GM12878 (cell line): Measurements from ENCODE around the gene NAA11. TPM values are rescaled to one million over a fixed set of nuclear protein-coding genes. Genes with fewer than 3 reads are reported as not detected.

Source experiments
- ATAC-seq: fragments of 200-7000 bp; cut with Tn5 transposase; 3 replicates; pipeline ENCODE4 v1.9.1; 2020; ENCODE audit warnings: mild to moderate bottlenecking, moderate library complexity
- BruUV-seq: library from RNA; stranded (reverse); fragments of 400-500 nt; replicated peaks from 2 replicates; lab custom pipeline; 2021; lab: Mats Ljungman, UMichigan
- CTCF ChIA-PET: fragments of 300-600 bp; sonication (Branson Sonifier 250); formaldehyde crosslinking; extraction: SDS; loops from one replicate; lab custom pipeline; 2021; ENCODE audit warnings: inconsistent platforms; lab: Yijun Ruan, JAX
- POLR2A ChIA-PET: fragments of 350-600 bp; formaldehyde crosslinking; extraction: SDS; loops from one replicate; lab custom pipeline; 2021; ENCODE audit warnings: inconsistent platforms; lab: Charles Lee
- RAD21 ChIA-PET: fragments of 300-600 bp; sonication (Branson Sonifier 250); formaldehyde crosslinking; loops from one replicate; lab custom pipeline; 2023; ENCODE audit warnings: antibody characterized with exemption; ENCODE audit not compliant: unreplicated experiment; lab: Charles Lee
- SMC1A ChIA-PET: fragments of 300-600 bp; sonication (Branson Sonifier 250); formaldehyde crosslinking; loops from one replicate; lab custom pipeline; 2023; ENCODE audit not compliant: unreplicated experiment, uncharacterized antibody; lab: Charles Lee
- DNase-seq: peaks from one replicate; pipeline ENCODE4 v3.0.0-alpha.2; 2011; ENCODE audit warnings: low read depth, low spot score
- FAIRE-seq: peaks from 3 replicates; lab custom pipeline; 2011; peaks lifted over from hg19 to GRCh38; lab: Jason Lieb, UNC
- H2AFZ ChIP-seq: 2 replicates; pipeline ENCODE4 v1.6.0; 2011; ENCODE audit warnings: low read depth, low read length, control low read depth; ENCODE audit not compliant: control insufficient read depth
- H3K27ac ChIP-seq: 2 replicates; pipeline ENCODE4 v1.5.1; 2011; ENCODE audit warnings: control low read depth; ENCODE audit not compliant: control insufficient read depth, insufficient read depth
- H3K27me3 ChIP-seq, 2 experiments: replicated peaks in 1 of 2; 2 replicates each; pipeline versions ENCODE4 v1.6.0 to v1.6.1; 2011; ENCODE audit warnings: low read length in 1 of 2; ENCODE audit not compliant: control insufficient read depth in 2 of 2, insufficient read depth in 2 of 2
- H3K36me3 ChIP-seq, 2 experiments: 2 replicates each; pipeline ENCODE4 v1.5.1; 2011; ENCODE audit warnings: low read length in 1 of 2; ENCODE audit not compliant: control insufficient read depth in 2 of 2, insufficient read depth in 2 of 2
- H3K4me1 ChIP-seq: 2 replicates; pipeline ENCODE4 v1.6.1; 2011; ENCODE audit warnings: mild to moderate bottlenecking, low read length, moderate library complexity, mixed read lengths; ENCODE audit not compliant: control insufficient read depth, insufficient read depth
- H3K4me2 ChIP-seq: 2 replicates; pipeline ENCODE4 v1.6.0; 2011; ENCODE audit warnings: control low read depth; ENCODE audit not compliant: control insufficient read depth, insufficient read depth
- H3K4me3 ChIP-seq: fragments of 200-600 bp; sonication (generic); 2 replicates; pipeline ENCODE4 v1.5.1; 2016
- H3K79me2 ChIP-seq: 2 replicates; pipeline ENCODE4 v1.6.0; 2011; ENCODE audit warnings: low read length; ENCODE audit not compliant: control insufficient read depth, insufficient read depth
- H3K9ac ChIP-seq: 2 replicates; pipeline ENCODE4 v1.8.0; 2011; ENCODE audit warnings: low read length, control low read depth, mixed read lengths; ENCODE audit not compliant: control insufficient read depth, insufficient read depth
- H3K9me3 ChIP-seq: replicated peaks from 3 replicates; pipeline ENCODE4 v1.5.1; 2011; ENCODE audit warnings: mild to moderate bottlenecking, low read length; ENCODE audit not compliant: control insufficient read depth, insufficient read depth
- H4K20me1 ChIP-seq: 2 replicates; pipeline ENCODE4 v1.6.0; 2011; ENCODE audit not compliant: control insufficient read depth, insufficient read depth
- BHLHE40 ChIP-seq, 2 experiments: fragments of 450-650 bp in 1 of 2; IDR thresholded peaks; 2 replicates each; pipeline ENCODE4 v1.6.1; 2011 to 2017; ENCODE audit warnings: low read depth in 2 of 2, borderline replicate concordance in 1 of 2, improper control_type of control experiment in 1 of 2, low read length in 1 of 2, mild to moderate bottlenecking in 1 of 2
- BMI1 ChIP-seq: fragments of 450-650 bp; IDR thresholded peaks from 2 replicates; pipeline ENCODE4 v1.6.1; 2016; ENCODE audit warnings: mild to moderate bottlenecking, moderate library complexity, borderline replicate concordance
- ETV6 ChIP-seq, 2 experiments: fragments of 450-650 bp in 1 of 2; IDR thresholded peaks in 1 of 2; conservative IDR thresholded peaks in 1 of 2; 2 replicates each; pipeline ENCODE4 v1.6.1; 2014; ENCODE audit warnings: antibody characterized with exemption in 1 of 2, borderline replicate concordance in 1 of 2, low read depth in 1 of 2, mild to moderate bottlenecking in 1 of 2, moderate library complexity in 1 of 2
- FOS ChIP-seq: IDR thresholded peaks from 3 replicates; pipeline ENCODE4 v1.6.1; 2011; ENCODE audit warnings: borderline replicate concordance; ENCODE audit not compliant: insufficient read length; ENCODE audit errors: extremely low read depth
- HDAC2 ChIP-seq: fragments of 200-600 bp; sonication (generic); IDR thresholded peaks from 2 replicates; pipeline ENCODE4 v1.6.1; 2017
- NR2F1 ChIP-seq: fragments of 450-650 bp; conservative IDR thresholded peaks from 2 replicates; pipeline ENCODE4 v1.6.1; 2017; ENCODE audit warnings: mild to moderate bottlenecking
- RAD51 ChIP-seq: fragments of 450-650 bp; IDR thresholded peaks from 2 replicates; pipeline ENCODE4 v1.6.1; 2016; ENCODE audit warnings: moderate library complexity, mild to moderate bottlenecking, inconsistent platforms
- RB1 ChIP-seq: fragments of 450-650 bp; formaldehyde crosslinking; IDR thresholded peaks from 2 replicates; pipeline ENCODE4 v1.6.1; 2017; ENCODE audit warnings: mild to moderate bottlenecking, borderline replicate concordance
- RELB ChIP-seq: fragments of 450-650 bp; IDR thresholded peaks from 2 replicates; pipeline ENCODE4 v1.6.1; 2017; ENCODE audit warnings: low read depth, mild to moderate bottlenecking, moderate library complexity
- SIX5 ChIP-seq: IDR thresholded peaks from 2 replicates; pipeline ENCODE4 v1.6.1; 2011; ENCODE audit warnings: mild to moderate bottlenecking, low read depth, low read length, moderate library complexity; ENCODE audit not compliant: severe bottlenecking
- SMC3 ChIP-seq: IDR thresholded peaks from 2 replicates; pipeline ENCODE4 v1.6.1; 2011; ENCODE audit warnings: low read length, improper control_type of control experiment, borderline replicate concordance
- SREBF1 ChIP-seq: IDR thresholded peaks from 2 replicates; pipeline ENCODE4 v1.6.1; 2012; ENCODE audit warnings: mild to moderate bottlenecking, low read length
- TCF12 ChIP-seq: IDR thresholded peaks from 2 replicates; pipeline ENCODE4 v1.6.1; 2011; ENCODE audit warnings: low read depth, mild to moderate bottlenecking, low read length
- WRNIP1 ChIP-seq: IDR thresholded peaks from 2 replicates; pipeline ENCODE4 v1.6.1; 2011; ENCODE audit warnings: low read depth, low read length, improper control_type of control experiment, borderline replicate concordance
- YBX1 ChIP-seq: fragments of 450-650 bp; IDR thresholded peaks from 2 replicates; pipeline ENCODE4 v1.6.1; 2016; ENCODE audit warnings: antibody characterized with exemption
- ZNF622 ChIP-seq: fragments of 450-650 bp; IDR thresholded peaks from 2 replicates; pipeline ENCODE4 v1.6.1; 2017; ENCODE audit warnings: mild to moderate bottlenecking, inconsistent platforms
- WGBS: methylation state at CpG from one replicate; pipeline ENCODE4 v1.1.6; 2016; ENCODE audit warnings: low lambda C conversion rate; ENCODE audit not compliant: insufficient replicate concordance, insufficient coverage; ENCODE audit errors: missing lambda C conversion rate; 5-methylcytosine and 5-hydroxymethylcytosine counted together
- in situ Hi-C: fragments of 300-500 bp; cut with MboI; formaldehyde crosslinking; loops from 9 replicates; pipeline ENCODE4 v1.14.3; 2018; ENCODE audit warnings: mixed read lengths
- intact Hi-C: fragments of 100-400 bp; cut with micrococcal nuclease; formaldehyde crosslinking; loops from one replicate; pipeline ENCODE4 v1.14.2; 2022; ENCODE audit not compliant: unreplicated experiment
- polyA plus RNA-seq, 11 experiments: library from polyadenylated mRNA; depleted of rRNA in 4 of 11; unstranded in 6 of 11; stranded (reverse) in 5 of 11; fragments of >200 nt; fragmentation: Nextera tagmentation in 4 of 11; fragmentation: Illumina TruSeq in 1 of 11; extraction: Ambion mirVana in 4 of 11; extraction: Trizol in 1 of 11; gene quantifications; 1 replicate in 1 of 11; 2 replicates in 10 of 11; pipeline versions ENCODE4 v1.2.1 to v1.2.3, GENCODE V29; 2011 to 2016; ENCODE audit warnings: inconsistent platforms in 2 of 11, missing spikeins in 2 of 11, low read depth in 1 of 11
- total RNA-seq, 4 experiments: library from RNA; depleted of rRNA in 3 of 4; stranded (reverse); fragments of >200 nt in 3 of 4; fragmentation: Illumina TruSeq in 1 of 4; extraction: Trizol in 1 of 4; gene quantifications; 2 replicates each; pipeline versions ENCODE4 v1.2.1 to v1.2.3, GENCODE V29; 2013 to 2021

The NAA11 gene
- total and polyA plus RNA-seq, 10 of the 15 experiments (the other 5 are each of a cell fraction or from before 2014, with no cell fraction given) = 0.12 to 0.16 TPM; not detected in 8

- no peaks in the 10 kb centered on the region for H3K27me3 ChIP-seq
- H3K4me1 ChIP-seq = no peaks in the 10 kb centered on the region
- no peak for DNase-seq
- RAD21 ChIA-PET = interaction anchor here (0.9 to 1.9 kb wide), 4 partner anchors 10 to 255 kb away, joined by 3 to 7 read pairs (median 4); no protein-coding TSS in a partner anchor
- SMC1A ChIA-PET = interaction anchor here (0.9 to 6.0 kb wide), 8 partner anchors 10 to 345 kb away, joined by 3 to 37 read pairs (median 4); no protein-coding TSS in a partner anchor
- H4K20me1 ChIP-seq = no peaks in the 10 kb centered on the region
- no peak overlapping the region for H2AFZ ChIP-seq
- CTCF ChIA-PET = interaction anchor here (0.9 to 3.2 kb wide), 4 partner anchors 9 to 254 kb away, joined by 3 to 19 read pairs (median 3); no protein-coding TSS in a partner anchor
- 0% methylated on average over 4 of the region's 4 CpGs for WGBS
- in situ Hi-C loops = no loop called here
- TF ChIP-seq YBX1 (no peak), NR2F1 (no peak), ZNF622 (no peak), WRNIP1 (no peak), RAD51 (no peak), BHLHE40 (IDR thresholded peaks at IDR 0.05; ENCODE audit: borderline replicate concordance in 1 of 2, low read depth in 2 of 2, low read length in 1 of 2) (no peak)
- H3K4me3 ChIP-seq = no peak overlapping the region
- H3K9ac ChIP-seq = no peak overlapping the region
- no peaks in the 10 kb centered on the region for H3K36me3 ChIP-seq
- no TSS peak for BruUV-seq
- no peak for ATAC-seq
- intact Hi-C loops = no loop called here
- FAIRE-seq = no peak
- no peaks in the 10 kb centered on the region for H3K79me2 ChIP-seq
- no peak overlapping the region for H3K4me2 ChIP-seq
- no peaks in the 10 kb centered on the region for H3K9me3 ChIP-seq
- H3K27ac ChIP-seq = no peak overlapping the region
- POLR2A ChIA-PET = interaction anchor here (1.7 kb wide), 1 partner anchor 10 kb away, joined by 4 read pairs; no protein-coding TSS in a partner anchor
Observed at GRCh38 chr4:79297479-79297878, 28.4 kb downstream of the NAA11 start.

- H3K9ac ChIP-seq = no peak overlapping the region
- 17% methylated on average over 11 of the region's 11 CpGs for WGBS
- H3K9me3 ChIP-seq = no peaks in the 10 kb centered on the region
- RAD21 ChIA-PET = interaction anchor here (1.9 kb wide), 1 partner anchor 255 kb away, joined by 7 read pairs; no protein-coding TSS in a partner anchor
- intact Hi-C loops = no loop called here
- no peak for DNase-seq
- in situ Hi-C loops = no loop called here
- BruUV-seq = no TSS peak
- no peaks in the 10 kb centered on the region for H3K79me2 ChIP-seq
- CTCF ChIA-PET = interaction anchor here (0.6 to 3.2 kb wide), 4 partner anchors 10 to 254 kb away, joined by 3 to 19 read pairs (median 6); no protein-coding TSS in a partner anchor
- FAIRE-seq = no peak
- no peak overlapping the region for H3K27ac ChIP-seq
- POLR2A ChIA-PET = interaction anchor here (1.6 to 1.7 kb wide), 2 partner anchors 11 to 14 kb away, joined by 4 to 6 read pairs; no protein-coding TSS in a partner anchor
- SMC1A ChIA-PET = interaction anchor here (1.1 to 6.0 kb wide), 7 partner anchors 9 to 255 kb away, joined by 3 to 37 read pairs (median 4); no protein-coding TSS in a partner anchor
- H4K20me1 ChIP-seq = no peaks in the 10 kb centered on the region
- no peak overlapping the region for H2AFZ ChIP-seq
- H3K27me3 ChIP-seq = no peaks in the 10 kb centered on the region
- H3K4me1 ChIP-seq = no peaks in the 10 kb centered on the region
- ATAC-seq = no peak
- no peak overlapping the region for H3K4me3 ChIP-seq
- H3K36me3 ChIP-seq = no peaks in the 10 kb centered on the region
- H3K4me2 ChIP-seq = no peak overlapping the region
- TF ChIP-seq HDAC2 (no peak), RB1 (no peak), SIX5 (no peak), RELB (no peak), SREBF1 (no peak), BMI1 (no peak), TCF12 (no peak), SMC3 (no peak), FOS (no peak), ETV6 (conservative IDR thresholded peaks at IDR 0.05 in 1 of 2, IDR thresholded peaks at IDR 0.05 in 1 of 2; ENCODE audit: borderline replicate concordance in 1 of 2, low read depth in 1 of 2) (no peak)
Observed at GRCh38 chr4:79296768-79297428, 29.0 kb downstream of the NAA11 start.
